MCF 10A (cell line): ENCODE data around the gene SENP7. TPM values are rescaled to one million over a fixed set of nuclear protein-coding genes. Genes with fewer than 3 reads are reported as not detected.

Source experiments
- BruUV-seq: library from RNA; stranded (reverse); fragments of 400-500 nt; replicated peaks from 2 replicates; lab custom pipeline; 2021; lab: Mats Ljungman, UMichigan
- CTCF ChIA-PET: fragments of 300-600 bp; sonication (Branson Sonifier 250); formaldehyde crosslinking; extraction: SDS; loops from one replicate; lab custom pipeline; 2021; ENCODE audit warnings: antibody characterized with exemption, inconsistent platforms; lab: Yijun Ruan, JAX
- POLR2A ChIA-PET: fragments of 300-600, 350-650 bp; sonication (Branson Sonifier 250); formaldehyde crosslinking; extraction: SDS; loops from one replicate; lab custom pipeline; 2020; ENCODE audit warnings: antibody characterized with exemption, inconsistent platforms; lab: Yijun Ruan, JAX
- DNase-seq: peaks from one replicate; pipeline ENCODE4 v3.0.0-alpha.2; 2018; ENCODE audit not compliant: unreplicated experiment
- H3K27ac Mint-ChIP-seq: one replicate; pipeline ENCODE4 v1.8.0; 2022; ENCODE audit warnings: mild to moderate bottlenecking, low read depth, mixed read lengths; ENCODE audit not compliant: unreplicated experiment
- H3K27me3 Mint-ChIP-seq: one replicate; pipeline ENCODE4 v1.8.0; 2022; ENCODE audit warnings: mixed read lengths; ENCODE audit not compliant: insufficient read depth, unreplicated experiment
- H3K36me3 Mint-ChIP-seq: one replicate; pipeline ENCODE4 v1.8.0; 2022; ENCODE audit warnings: mild to moderate bottlenecking, moderate library complexity, mixed read lengths; ENCODE audit not compliant: insufficient read depth, unreplicated experiment
- H3K4me1 Mint-ChIP-seq: one replicate; pipeline ENCODE4 v1.8.0; 2022; ENCODE audit warnings: mixed read lengths; ENCODE audit not compliant: insufficient read depth, unreplicated experiment
- H3K4me3 Mint-ChIP-seq: one replicate; pipeline ENCODE4 v1.8.0; 2022; ENCODE audit warnings: mild to moderate bottlenecking, moderate library complexity, mixed read lengths; ENCODE audit not compliant: unreplicated experiment
- H3K9me3 Mint-ChIP-seq: one replicate; pipeline ENCODE4 v1.8.0; 2022; ENCODE audit warnings: mixed read lengths; ENCODE audit not compliant: unreplicated experiment
- intact Hi-C: fragments of 100-400 bp; cut with micrococcal nuclease; formaldehyde crosslinking; loops from 2 replicates; pipeline ENCODE4 v1.14.1; 2022
- total RNA-seq: library from RNA; stranded (reverse); gene quantifications from 2 replicates; pipeline ENCODE4 v1.2.3, GENCODE V29; 2022
- TF ChIP-seq, protein P1 (sequence below): fragments of 200-600 bp; IDR thresholded peaks from one replicate; pipeline ENCODE4 v1.8.0; 2022; ENCODE audit warnings: antibody characterized with exemption, mild to moderate bottlenecking; ENCODE audit not compliant: unreplicated experiment

The SENP7 gene
- total RNA-seq, 1 experiment from 2014 or later: 11.9 TPM

DNA sequence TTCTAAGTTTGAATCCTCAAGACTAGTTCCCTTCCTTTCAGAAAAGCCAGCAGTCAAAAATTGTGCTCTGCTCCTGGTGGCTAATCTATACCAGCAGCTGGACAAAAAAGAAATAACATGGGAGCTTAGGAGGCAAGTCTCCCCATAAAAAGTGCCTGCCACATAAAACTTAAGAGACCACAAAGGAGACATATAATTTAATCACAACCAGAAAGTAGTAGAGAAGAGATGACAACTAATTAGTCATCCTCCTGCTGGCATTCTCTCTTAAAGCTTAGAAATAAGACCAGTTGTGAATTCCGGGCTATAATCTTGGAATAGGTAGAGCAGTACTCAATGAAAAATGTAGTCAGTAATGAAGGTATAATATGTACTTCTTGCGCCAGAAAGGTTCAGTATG lies 172.4 kb downstream of the SENP7 start:
- POLR2A ChIA-PET: interaction anchor here (0.8 kb wide), 1 partner anchor 12 kb away, joined by 3 read pairs; no protein-coding TSS in a partner anchor
- no TSS peak for BruUV-seq
- intact Hi-C loops: no loop called here
- no peak overlapping the region for H3K4me3 Mint-ChIP-seq
- H3K27ac Mint-ChIP-seq: no peak overlapping the region
- peaks cover 5% of the 10 kb centered on the region for H3K36me3 Mint-ChIP-seq
- CTCF ChIA-PET: interaction anchor here (0.7 to 1.2 kb wide), 2 partner anchors 15 to 221 kb away, joined by 3 to 4 read pairs; no protein-coding TSS in a partner anchor
- H3K27me3 Mint-ChIP-seq: no peaks in the 10 kb centered on the region
- no peaks in the 10 kb centered on the region for H3K4me1 Mint-ChIP-seq
- DNase-seq: no peak
- no peaks in the 10 kb centered on the region for H3K9me3 Mint-ChIP-seq
- TF ChIP-seq, protein P1, sequence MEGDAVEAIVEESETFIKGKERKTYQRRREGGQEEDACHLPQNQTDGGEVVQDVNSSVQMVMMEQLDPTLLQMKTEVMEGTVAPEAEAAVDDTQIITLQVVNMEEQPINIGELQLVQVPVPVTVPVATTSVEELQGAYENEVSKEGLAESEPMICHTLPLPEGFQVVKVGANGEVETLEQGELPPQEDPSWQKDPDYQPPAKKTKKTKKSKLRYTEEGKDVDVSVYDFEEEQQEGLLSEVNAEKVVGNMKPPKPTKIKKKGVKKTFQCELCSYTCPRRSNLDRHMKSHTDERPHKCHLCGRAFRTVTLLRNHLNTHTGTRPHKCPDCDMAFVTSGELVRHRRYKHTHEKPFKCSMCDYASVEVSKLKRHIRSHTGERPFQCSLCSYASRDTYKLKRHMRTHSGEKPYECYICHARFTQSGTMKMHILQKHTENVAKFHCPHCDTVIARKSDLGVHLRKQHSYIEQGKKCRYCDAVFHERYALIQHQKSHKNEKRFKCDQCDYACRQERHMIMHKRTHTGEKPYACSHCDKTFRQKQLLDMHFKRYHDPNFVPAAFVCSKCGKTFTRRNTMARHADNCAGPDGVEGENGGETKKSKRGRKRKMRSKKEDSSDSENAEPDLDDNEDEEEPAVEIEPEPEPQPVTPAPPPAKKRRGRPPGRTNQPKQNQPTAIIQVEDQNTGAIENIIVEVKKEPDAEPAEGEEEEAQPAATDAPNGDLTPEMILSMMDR: no peak

DNA sequence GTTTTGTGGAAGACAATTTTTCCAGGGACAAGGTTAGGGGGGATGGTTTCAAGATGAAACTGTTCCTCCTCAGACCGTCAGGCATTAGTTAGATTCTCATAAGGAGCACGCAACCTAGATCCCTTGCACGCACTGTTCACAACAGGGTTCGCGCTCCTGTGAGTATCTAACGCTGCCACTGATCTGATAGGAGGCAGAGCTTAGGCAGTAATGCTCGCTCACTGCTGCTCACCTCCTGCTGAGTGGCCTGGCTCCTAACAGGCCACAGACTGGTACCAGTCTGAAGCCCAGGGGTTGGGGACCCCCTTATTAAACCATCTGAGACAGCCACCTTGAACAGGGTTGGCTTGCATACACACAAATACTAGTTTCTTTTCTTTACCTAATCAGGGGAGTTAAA lies 179.1 kb downstream of the SENP7 start:
- H3K27me3 Mint-ChIP-seq: no peaks in the 10 kb centered on the region
- peaks cover 5% of the 10 kb centered on the region for H3K36me3 Mint-ChIP-seq
- no peaks in the 10 kb centered on the region for H3K4me1 Mint-ChIP-seq
- no peaks in the 10 kb centered on the region for H3K9me3 Mint-ChIP-seq
- DNase-seq: no peak
- H3K4me3 Mint-ChIP-seq: no peak overlapping the region
- H3K27ac Mint-ChIP-seq: no peak overlapping the region
- no TSS peak for BruUV-seq
- TF ChIP-seq, protein P1: no peak
- CTCF ChIA-PET: no interaction called here
- POLR2A ChIA-PET: no interaction called here
- intact Hi-C loops: no loop called here

DNA sequence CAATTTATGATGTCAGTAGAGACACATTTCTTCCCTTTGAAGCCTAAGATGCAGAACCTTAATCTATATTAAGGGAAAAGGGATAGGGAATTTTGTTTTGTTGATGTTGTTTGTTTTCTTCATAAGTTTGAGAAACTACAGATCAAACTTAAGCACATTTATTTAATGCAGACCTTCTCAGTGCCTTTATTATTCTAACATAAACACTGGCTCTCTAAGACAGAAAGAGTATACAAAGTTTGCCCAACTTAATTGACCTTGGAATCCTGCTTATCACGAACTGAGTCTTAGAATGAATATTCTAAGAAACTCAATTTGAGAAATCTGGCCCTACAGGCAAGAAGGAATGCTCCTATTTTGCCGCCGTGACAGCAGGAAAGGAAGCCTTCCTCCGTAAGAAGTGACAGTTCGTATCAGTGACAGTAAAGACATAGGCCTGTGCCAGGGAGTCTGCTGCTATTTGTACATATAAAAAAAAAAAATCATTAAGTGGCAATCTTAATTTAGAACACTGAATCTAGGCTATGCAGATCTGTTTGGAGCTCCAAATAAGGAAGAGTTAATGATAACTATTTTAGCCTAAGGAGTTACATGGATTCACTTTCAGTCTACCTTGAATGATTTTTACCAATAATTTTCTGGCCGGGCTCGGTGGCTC lies 183.9 kb downstream of the SENP7 start:
- intact Hi-C loops: no loop called here
- Mint-ChIP-seq H3K27ac (no peak overlapping the region), H3K36me3 (peaks cover 5% of the 10 kb centered on the region), H3K4me3 (no peak overlapping the region), H3K4me1 (no peaks in the 10 kb centered on the region), H3K27me3 (no peaks in the 10 kb centered on the region), H3K9me3 (no peaks in the 10 kb centered on the region)
- POLR2A ChIA-PET: no interaction called here
- no peak for DNase-seq
- BruUV-seq: no TSS peak
- TF ChIP-seq, protein P1: no peak
- CTCF ChIA-PET: interaction anchor here (0.7 kb wide), 1 partner anchor 1489 kb away, joined by 3 read pairs; no protein-coding TSS in a partner anchor

DNA sequence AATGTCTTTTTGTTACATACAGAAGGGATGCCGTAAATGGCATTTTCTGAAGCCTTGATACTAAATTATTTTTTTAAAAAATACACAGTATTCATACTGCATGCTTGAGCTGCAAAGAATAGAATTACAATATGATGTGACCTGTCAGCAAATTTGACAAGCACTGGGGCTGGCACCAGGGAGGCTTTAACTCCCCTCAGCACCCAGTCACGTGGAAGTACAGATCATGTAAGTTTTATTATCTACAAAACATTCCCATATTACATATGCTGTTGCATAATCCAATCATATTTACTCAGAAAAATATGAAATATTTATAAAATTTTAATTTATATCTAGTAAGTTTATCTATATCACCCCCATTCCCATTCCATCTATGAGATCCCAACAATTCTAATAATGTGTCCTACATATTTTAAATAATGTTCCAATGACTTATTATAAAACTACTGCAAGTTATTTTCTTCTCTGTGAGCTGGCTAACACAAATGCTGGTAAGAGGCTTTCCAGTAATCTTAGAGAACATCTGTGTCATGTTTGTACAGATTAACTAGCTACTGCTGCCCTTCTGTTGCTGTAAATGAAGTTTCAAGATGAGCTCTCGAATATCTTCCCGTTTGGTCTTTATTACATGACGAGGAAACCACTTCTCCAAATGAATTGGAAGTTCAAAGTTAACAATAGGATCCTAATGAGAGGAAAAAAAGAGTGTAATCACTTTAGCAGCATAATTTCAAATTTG lies 187.4 kb downstream of the SENP7 start:
- Mint-ChIP-seq H3K4me3 (no peak overlapping the region), H3K4me1 (no peaks in the 10 kb centered on the region), H3K9me3 (no peaks in the 10 kb centered on the region), H3K27ac (no peak overlapping the region), H3K36me3 (no peaks in the 10 kb centered on the region), H3K27me3 (no peaks in the 10 kb centered on the region)
- TF ChIP-seq, protein P1: no peak
- POLR2A ChIA-PET: interaction anchor here (0.6 to 0.7 kb wide), 3 partner anchors 84 to 833 kb away, joined by 3 read pairs; partner anchors contain the start of gene TRMT10C
- BruUV-seq: no TSS peak
- intact Hi-C loops: no loop called here
- CTCF ChIA-PET: interaction anchor here (0.6 kb wide), 1 partner anchor 15 kb away, joined by 3 read pairs; no protein-coding TSS in a partner anchor
- no peak for DNase-seq
